A172 (cell line): ENCODE measurements around the gene PPIB. TPM values are rescaled to one million over a fixed set of nuclear protein-coding genes. Genes with fewer than 3 reads are reported as not detected.
A peak's percentile ranks its signal among the peaks of the same experiment; 100 is the strongest.

ENCODE experiments used
- DNase-seq: peaks from one replicate; pipeline ENCODE4 v3.0.0-alpha.2; 2015; ENCODE audit warnings: low spot score
- total RNA-seq: library from RNA; depleted of rRNA; stranded (reverse); fragments of >200 nt; shearing (Covaris generic); gene quantifications from 2 replicates; pipeline ENCODE4 v1.2.3, GENCODE V29; 2014

PPIB gene
- total RNA-seq, 1 experiment from 2014 or later: 593 TPM

- DNase-seq: no peak
Observed at GRCh38 chr15:64158363-64159134, 4.3 kb downstream of the PPIB start.

- DNase-seq: no peak
Observed at GRCh38 chr15:64157599-64158125, 5.2 kb downstream of the PPIB start.

GRCh38 chr15:64156652-64157331 is 6.0 kb downstream of the PPIB start:
- DNase-seq: no peak

GRCh38 chr15:64155802-64156651 is 6.8 kb downstream of the PPIB start:
- DNase-seq: no peak

GRCh38 chr15:64153480-64154367 is 9.1 kb downstream of the PPIB start:
- peak; percentile 70 for DNase-seq

- DNase-seq: no peak
Observed at GRCh38 chr15:64152507-64153387, 10.1 kb downstream of the PPIB start.

GRCh38 chr15:64151727-64152506 is 10.9 kb downstream of the PPIB start, which contains the start of gene SNX22:
Gene SNX22 (plus strand): TSS chr15:64151731. CDS start chr15:64151776, 45 bp downstream.
- no peak for DNase-seq

- DNase-seq: no peak
Observed at GRCh38 chr15:64149893-64150578, 12.8 kb downstream of the PPIB start.

GRCh38 chr15:64149424-64149823 is 13.4 kb downstream of the PPIB start:
- no peak for DNase-seq

GRCh38 chr15:64148581-64148980 is 14.2 kb downstream of the PPIB start:
- DNase-seq: no peak

GRCh38 chr15:64148168-64148567 is 14.7 kb downstream of the PPIB start:
- DNase-seq: no peak

- DNase-seq: no peak
Observed at GRCh38 chr15:64146885-64147681, 15.7 kb downstream of the PPIB start.

GRCh38 chr15:64146520-64146884 is 16.3 kb downstream of the PPIB start:
- no peak for DNase-seq

- no peak for DNase-seq
Observed at GRCh38 chr15:64146041-64146440, 16.8 kb downstream of the PPIB start.

GRCh38 chr15:64144565-64145281 is 18.1 kb downstream of the PPIB start:
- no peak for DNase-seq

GRCh38 chr15:64144192-64144564 is 18.6 kb downstream of the PPIB start:
- no peak for DNase-seq

- DNase-seq: no peak
Observed at GRCh38 chr15:64143276-64143675, 19.5 kb downstream of the PPIB start.
